Left forelimb (tissue), 1 donor: ENCODE measurements around the gene ACAT2.
"Not testable (repeated sequence)": the region's sequence is repeated elsewhere in the genome, so short reads cannot be mapped to it uniquely, and the experiment has no call there.

ENCODE experiments used
- DNase-seq: peaks from one replicate; pipeline ENCODE4 v3.0.0-alpha.2; 2018; ENCODE audit warnings: low spot score

The ACAT2 gene

DNA sequence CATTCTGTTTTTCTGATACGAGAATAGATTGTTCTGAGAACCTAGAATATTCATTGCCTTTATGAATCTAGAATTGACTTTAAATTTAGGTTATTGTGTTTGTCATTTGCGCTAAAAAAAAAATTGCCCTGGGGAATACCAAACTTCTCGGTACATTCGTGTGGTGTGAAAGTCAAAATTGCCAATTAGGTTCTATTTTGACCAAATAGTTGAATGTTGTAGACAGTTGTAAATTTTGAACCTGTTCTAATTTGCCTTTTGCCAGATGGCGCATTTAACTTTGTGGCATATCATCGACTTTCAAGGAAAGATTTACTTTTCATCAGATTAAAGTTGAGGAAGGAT lies 31.5 kb upstream of the ACAT2 start:
- no peak for DNase-seq

DNA sequence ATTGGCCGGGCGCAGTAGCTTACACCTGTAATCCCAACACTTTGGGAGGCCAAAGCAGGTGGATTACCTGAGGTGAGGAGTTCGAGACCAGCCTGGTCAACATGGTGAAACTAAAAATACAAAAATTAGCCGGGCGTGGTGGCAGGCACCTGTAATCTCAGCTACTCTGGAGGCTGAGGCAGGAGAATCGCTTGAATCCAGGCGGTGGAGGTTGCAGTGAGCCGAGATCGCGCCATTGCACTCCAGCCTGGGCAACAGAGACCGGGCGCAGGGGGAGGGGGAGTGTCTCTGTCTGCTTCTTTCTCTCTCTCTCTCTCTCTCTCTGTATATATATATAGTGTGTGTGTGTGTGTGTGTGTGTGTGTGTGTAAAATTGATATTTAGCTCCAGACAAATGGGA lies 29.3 kb upstream of the ACAT2 start:
- DNase-seq = not testable (repeated sequence)

DNA sequence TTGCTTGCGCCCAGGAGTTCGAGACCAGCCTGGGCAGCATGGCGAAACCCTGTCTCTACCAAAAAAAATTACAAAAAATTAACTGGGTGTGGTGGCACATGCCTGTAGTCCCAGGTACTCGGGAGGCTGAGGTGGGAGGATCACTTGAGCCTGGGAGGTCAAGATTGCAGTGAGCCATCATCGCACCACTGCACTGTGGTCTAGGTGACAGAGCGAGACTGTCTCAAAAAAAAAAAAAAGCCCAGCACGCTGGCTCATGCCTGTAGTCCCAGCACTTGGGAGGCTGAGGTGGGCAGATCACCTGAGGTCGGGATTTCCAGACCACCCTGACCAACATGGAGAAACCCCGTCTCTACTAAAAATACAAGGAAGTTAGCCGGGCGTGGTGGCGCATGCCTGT lies 28.4 kb upstream of the ACAT2 start:
- DNase-seq = not testable (repeated sequence)

DNA sequence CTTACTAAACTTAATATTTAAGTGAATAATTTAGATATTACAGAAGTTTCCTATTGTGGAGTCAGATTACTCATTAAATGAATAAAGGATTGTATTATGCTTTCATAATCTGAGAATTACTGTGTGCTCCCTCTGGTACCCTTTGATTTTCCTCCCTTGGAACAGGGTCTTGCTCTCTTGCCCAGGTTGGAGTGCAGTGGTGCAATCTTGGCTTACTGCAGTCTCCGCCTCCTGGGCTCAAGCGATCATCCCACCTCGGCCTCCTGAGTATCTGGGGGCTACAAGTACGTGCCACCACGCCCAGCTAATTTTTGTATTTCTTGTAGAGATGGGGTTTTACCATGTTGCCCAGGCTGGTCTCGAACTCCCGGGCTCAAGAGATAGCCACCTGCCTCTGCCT lies 24.9 kb upstream of the ACAT2 start:
- DNase-seq = no peak

DNA sequence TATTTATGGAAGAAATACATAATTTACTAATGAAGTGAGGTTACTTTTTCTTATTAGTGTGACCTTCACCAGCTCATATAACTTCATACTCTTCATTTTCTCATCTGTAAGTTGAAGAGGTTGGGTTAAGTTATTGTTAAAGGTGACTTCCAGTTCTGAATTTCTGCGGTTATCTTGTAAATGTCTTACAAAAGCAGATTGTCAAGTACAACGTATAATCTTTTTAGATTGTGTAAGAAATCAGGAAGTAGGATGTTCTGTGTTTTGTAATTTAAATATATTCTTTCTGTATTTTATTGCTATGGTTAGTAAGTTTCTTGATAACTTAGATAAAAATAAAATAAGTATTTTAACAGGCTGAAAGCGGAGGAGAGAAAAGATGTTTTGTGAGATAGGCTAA lies 22.5 kb upstream of the ACAT2 start:
- no peak for DNase-seq

DNA sequence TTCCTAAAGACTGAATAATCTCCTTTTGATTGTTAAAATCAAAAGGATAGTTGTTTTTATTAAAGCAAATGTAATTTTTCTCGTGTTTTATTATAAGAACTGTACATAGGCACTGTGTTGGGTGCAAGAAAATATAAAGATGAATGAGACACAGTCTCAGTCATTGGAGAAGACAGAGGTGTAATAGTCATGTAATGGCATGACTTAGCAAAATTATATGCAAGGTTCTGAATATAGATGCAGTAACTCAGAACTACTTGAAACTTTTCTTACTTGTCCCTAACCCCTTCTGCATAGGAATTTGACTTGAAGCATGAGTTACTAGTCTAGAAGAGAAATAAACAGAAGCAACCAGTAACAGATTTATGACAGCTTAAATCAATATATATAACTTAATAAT lies 19.7 kb upstream of the ACAT2 start:
- DNase-seq = no peak

DNA sequence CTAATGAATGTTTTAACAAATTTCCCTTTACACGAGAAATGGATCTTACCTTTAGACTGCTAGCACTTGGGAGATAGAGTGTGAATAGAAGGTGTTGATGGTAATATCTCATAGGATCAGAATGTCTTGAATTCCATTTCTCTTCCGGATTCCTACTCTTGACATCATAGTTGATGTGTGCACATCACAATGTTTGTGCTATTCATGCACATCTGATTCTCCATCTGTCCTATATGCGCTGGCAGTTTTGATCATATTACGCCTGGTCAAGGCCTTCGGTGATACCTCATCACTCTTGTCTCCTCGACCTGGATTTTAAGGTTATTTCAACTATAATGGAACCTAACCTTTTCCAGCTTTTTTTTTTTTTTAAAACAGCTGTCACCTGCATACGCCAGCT lies 16.8 kb upstream of the ACAT2 start:
- no peak for DNase-seq

DNA sequence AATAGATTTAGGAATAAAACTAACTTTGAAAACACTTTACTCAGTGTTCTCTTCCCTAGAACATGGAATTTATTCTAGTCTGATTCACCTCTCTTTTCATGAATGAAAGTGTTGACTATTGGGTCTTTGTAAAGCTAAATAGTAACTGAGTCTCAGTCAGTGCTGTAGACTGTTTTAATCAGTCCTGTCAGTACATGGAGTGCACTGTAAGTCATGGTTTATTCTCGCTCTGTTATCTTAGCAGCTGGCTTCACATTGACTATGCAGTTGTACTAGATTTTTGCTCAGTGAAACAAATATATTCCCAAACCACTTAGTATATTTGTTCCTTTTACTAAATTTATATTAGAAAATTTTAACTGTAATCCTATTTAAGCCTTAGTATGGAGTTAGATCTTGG lies 15.1 kb upstream of the ACAT2 start:
- DNase-seq = no peak

DNA sequence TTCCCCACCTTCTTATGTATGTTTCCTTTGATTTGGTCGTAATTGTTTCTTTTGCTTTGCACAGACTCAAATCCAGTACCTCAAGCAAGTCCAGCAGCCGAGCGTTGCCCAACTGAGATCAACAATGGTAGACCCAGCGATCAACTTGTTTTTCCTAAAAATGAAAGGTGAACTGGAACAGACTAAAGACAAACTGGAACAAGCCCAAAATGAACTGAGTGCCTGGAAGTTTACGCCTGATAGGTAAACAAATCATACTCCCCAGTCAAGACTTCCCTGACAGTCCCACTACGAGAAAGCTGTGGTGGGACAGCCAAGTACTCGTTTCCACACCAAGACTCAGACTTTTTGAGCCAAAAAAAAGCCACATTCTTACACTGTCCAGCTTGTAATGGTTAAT lies 13.7 kb upstream of the ACAT2 start:
- DNase-seq = not testable (repeated sequence)

DNA sequence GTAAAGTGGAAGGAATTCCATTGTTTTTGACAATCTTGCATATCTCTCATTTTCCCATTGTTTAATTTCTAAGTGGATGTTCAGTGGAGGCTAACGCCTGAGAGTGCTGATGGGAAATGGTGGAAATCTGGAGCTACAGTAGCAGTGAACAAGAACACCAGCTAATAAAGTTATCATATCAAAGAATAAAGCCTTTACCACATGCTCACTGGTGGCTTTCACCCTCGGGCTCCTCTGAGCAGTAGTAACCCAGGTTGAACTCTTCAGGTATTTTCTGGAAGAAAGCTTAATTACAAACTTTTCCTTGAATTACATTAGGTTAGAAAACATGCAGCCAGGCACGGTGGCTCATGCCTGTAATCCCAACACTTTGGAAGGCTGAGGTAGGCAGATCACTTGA lies 10.4 kb upstream of the ACAT2 start:
- no peak for DNase-seq

DNA sequence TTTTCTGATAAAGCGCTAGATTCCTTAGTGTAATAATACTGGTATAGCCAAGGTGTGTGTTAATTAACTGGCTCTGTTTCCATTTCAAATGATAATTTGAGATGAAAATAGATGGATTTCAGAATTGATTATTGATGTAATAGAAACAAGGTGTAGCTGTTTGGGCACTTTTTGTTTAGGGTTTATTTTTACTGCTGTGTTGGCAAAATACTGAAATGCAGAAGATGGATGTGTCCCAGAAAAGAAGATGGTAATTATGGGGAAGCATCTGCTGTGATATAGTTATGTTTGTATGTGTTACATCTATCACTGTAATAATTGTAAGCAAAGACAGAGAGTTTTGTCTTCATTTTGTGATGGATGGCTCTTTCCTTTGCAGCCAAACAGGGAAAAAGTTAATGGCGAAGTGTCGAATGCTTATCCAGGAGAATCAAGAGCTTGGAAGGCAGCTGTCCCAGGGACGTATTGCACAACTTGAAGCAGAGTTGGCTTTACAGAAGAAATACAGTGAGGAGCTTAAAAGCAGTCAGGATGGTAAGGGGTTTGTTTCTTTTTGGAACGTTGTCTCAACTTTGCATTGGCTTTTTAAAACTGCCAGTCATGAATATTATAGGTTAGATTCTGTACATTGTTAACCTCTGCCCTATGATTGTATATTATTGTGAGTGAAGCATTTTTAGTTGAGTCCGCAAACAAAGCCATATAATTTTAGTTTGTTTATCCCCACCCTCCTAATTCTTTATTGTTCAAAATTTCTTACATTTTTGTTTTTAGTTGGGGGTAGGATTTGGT lies 8.6 kb upstream of the ACAT2 start:
- DNase-seq = no peak

DNA sequence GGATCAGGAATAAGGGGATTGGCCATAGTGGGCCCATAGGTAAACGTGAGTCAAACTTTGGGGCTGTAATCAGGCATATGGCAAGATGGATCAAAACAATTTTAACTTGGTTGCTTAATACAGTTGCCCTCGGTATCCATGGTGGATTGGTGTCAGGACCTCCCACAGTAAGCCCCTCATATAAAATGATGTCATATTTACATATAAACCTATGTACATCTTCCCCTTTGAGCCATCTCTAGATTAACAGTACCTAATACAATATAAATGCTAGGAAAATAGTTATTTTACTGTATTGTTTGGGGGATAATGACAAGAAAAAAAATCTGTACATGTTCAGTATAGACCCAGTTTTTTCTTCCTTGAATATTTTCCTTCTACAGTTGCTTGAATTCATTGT lies 7.4 kb upstream of the ACAT2 start:
- DNase-seq = no peak

DNA sequence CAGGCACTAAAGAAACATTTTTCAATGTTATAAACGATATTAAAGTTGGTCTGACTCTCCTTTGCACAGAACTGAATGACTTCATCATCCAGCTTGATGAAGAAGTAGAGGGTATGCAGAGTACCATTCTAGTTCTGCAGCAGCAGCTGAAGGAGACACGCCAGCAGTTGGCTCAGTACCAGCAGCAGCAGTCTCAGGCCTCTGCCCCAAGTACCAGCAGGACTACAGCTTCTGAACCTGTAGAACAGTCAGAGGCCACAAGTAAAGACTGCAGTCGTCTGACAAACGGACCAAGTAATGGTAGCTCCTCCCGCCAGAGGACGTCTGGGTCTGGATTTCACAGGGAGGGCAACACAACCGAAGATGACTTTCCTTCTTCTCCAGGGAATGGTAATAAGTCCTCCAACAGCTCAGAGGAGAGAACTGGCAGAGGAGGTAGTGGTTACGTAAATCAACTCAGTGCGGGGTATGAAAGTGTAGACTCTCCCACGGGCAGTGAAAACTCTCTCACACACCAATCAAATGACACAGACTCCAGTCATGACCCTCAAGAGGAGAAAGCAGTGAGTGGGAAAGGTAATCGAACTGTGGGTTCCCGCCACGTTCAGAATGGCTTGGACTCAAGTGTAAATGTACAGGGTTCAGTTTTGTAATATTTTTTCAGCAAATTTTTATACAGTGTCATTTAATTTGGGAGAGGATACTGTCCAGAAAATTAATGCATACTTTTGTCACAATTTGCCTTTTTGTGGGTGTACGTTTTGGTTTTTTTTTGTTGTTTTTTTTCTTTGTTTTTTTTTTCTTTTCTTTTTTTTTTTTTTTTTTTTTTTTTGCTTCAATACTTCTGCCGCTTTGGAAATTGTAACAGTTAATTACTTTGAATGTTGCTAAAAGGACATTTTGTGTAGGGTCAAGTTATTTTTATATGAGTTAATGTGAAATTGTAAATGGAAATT lies 6.6 kb upstream of the ACAT2 start:
- DNase-seq = no peak

DNA sequence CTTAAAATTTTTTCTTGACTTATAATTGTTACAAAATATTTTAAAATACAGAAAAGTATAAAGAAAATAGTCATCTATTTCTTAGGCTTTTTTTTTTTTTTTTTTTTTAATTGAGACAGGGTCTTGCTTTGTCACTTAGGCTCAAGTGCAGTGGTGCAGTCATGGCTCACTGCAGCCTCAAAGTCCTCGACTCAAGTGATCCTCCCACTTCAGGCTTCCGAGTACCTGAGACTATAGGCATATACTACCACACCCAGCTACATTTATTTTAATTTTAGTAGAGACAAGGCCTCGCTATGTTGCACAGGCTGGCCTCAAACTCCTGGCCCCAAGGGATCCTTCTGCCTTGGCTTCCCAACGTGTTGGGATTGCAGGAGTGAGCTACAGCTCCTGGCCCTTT lies 5.3 kb upstream of the ACAT2 start:
- no peak for DNase-seq

DNA sequence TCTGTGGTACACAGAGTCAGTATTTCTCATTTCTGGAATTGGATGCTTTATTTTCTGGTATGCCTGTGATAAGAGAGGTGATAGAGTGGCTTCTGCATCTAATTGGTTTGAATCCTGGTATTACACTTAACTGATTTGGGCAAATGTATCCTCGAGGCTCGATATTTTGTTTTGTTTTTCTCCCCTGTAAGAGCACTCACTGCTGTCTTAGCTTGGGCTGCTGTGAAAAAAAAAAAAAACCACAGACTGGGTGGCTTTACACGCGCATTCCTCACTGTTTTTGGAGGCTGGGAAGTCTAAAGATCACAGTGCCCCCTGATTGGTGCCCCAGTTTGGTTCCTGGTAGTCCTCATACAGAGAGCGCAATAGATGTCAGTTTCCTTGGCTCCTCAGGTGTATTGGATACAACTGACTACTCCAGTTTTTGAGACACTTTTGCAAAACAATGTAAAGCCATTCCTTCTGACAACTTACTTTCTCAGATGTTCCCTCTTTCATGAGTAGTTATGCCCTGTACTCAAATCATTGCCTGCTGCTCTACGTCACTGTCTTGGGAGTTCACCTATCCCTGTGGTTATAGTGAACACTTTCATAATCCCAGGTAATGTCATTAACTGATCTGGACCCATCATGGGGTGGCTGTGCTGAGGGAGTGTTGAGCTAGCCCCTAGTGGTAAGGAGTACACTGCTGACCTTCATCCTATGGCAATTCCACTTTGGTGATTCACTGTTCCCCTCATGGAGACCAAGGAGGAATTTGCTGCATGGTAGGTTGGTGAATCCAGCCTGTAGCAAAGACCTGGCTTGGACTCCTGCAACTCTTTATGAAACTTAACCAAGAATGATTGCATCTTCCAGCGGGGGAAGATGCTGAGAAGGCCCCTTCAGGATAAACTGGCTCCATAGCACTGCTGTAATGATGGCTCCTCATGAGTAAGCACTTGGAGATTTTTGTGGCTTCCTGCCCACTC lies 3.5 kb upstream of the ACAT2 start:
- no peak for DNase-seq

DNA sequence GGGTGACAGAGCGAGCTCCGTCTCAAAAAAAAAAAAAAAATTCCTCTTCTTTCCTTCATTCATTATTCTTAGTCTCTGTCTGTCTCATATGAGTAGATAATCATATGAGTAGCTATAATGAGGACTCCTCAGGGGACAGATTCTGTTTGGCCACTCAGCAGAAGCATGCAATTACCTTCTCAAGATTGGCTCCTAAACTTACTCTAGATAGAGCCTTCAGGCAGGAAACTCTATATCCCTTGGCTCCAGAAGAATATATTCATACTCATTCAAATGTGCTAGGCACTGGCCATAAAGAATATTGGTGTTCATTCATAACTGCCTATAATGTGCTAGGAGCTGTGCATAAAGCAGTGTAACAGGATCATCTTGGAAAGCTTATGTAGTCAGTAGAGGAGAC lies 2.2 kb upstream of the ACAT2 start:
- DNase-seq = no peak

DNA sequence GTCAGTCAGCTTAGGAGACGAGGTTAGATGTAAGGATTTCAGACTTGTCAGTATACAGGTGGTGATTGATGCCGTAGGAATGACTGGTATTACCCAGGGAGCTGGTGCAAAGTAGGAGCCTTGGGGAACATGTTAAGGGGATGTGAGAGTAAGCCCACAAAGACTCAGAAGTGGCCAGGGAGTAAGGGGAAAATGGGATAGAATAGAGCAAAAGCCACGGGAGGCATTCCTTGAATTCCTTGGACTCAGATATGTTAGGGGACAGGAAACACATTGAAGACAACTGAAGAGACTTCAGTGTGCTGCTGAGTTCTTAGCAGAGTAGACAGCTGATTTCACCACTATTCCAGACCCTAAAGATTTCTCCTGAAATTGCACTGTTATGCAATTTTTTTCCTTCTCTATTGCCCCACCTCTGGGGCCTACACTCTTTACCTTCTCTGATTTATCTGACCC lies 1.2 kb upstream of the ACAT2 start:
- DNase-seq = no peak

DNA sequence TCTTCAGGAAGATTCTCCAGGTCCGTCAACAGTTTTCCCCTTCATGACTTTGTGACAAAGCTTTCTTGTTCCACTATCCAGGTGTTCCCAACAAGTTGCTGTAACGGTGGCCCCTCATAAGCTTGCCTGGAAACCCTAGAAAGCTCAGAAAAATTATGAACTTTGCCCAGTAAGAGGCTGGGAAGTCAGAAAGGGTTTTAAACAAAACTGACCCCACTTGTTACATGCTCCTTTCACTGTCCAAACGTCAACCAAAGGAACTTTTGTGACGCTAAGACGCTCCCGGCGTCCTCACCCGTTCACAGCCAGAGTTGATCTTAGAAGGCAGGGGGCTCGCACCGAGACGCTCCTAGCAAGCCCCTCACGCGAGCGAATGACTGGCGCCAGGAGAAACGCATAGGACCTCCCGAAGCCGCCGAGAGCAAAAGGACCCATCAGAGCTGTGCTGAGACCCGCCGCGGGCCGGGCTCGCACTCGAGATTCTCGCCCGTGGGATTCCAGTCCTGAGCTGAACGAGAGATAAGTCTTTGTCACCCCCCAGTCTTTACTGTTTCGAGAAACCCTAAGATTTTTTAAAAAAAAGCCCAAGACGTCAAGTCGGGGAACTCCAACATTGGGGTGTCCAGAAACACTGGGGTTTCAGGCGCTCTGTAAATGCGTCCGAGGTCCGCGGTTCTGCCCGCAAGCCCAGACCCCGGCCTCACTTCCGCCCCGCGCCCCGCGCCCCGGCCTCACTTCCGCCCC lies 544 bp upstream of the ACAT2 start:
- DNase-seq = no peak

DNA sequence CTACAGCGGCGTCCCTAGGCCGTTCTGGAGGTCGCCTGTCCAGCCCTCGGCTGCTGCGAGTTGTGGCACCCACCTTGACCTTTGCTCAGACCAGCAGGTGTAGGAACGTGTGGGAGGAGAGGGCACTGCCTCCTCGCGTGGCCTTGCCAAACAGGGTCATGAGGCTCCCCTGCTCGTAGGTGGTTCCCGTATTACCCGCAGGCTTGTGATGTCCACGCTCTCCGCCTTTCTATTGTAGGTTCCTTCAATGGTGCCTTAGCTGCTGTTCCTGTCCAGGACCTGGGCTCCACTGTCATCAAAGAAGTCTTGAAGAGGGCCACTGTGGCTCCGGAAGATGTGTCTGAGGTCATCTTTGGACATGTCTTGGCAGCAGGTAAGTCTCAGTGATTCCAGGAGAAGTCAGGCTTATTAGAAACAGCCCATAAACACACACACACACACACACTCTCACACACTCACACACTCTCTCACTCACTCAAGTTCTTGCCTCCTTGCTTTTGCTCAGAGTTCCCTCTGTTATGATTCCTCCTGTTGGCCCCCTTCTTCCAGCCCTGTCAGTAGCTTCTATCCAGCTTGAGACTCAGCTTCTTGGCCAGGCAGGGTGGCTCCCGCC lies 942 bp downstream of the ACAT2 start:
- DNase-seq = no peak

DNA sequence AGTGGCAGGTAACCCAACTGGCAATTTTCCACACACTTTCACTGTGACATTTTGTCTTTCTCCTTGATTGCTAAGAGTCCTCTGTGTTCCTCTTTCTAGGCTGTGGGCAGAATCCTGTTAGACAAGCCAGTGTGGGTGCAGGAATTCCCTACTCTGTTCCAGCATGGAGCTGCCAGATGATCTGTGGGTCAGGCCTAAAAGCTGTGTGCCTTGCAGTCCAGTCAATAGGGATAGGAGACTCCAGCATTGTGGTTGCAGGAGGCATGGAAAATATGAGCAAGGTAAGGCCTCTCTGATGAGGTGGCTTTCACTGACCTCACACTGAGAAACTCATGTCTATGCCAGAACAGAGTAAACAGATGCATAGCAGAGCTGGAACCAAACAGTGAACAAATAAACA lies 5.1 kb downstream of the ACAT2 start:
- no peak for DNase-seq

DNA sequence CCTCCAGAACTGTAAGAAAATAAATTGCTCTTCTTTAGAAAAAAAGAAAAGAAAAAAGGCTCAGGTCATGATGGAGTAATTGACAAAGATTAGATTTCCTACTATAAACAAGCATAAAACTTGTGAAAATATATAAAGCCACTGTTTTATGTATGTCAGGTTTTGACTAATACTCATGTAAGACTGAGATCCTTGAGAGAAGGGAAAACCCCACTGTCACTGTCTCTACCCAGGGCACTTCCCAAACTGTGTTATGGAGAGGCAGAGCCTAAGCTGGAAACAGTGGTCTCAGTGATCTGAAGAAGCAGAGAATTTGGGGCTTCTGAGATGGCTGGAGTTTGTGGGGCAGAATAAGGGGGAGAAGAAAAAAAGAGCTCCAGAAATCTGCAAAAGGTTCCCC lies 7.6 kb downstream of the ACAT2 start:
- DNase-seq = no peak
